HG03457 (cell line): Measurements from ENCODE around the gene CEACAM5.

Source experiments
- ATAC-seq: cut with Tn5 transposase; IDR thresholded peaks from one replicate; pipeline ENCODE4 v1.9.1; 2021; ENCODE audit warnings: moderate number of reproducible peaks; ENCODE audit not compliant: unreplicated experiment

The CEACAM5 gene

DNA sequence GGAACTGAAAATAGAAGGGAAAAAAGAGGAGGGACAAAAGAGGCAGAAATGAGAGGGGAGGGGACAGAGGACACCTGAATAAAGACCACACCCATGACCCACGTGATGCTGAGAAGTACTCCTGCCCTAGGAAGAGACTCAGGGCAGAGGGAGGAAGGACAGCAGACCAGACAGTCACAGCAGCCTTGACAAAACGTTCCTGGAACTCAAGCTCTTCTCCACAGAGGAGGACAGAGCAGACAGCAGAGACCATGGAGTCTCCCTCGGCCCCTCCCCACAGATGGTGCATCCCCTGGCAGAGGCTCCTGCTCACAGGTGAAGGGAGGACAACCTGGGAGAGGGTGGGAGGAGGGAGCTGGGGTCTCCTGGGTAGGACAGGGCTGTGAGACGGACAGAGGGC, at the start of gene CEACAM5:
TSS of gene CEACAM5 (plus strand) at position 146 of the 400 bp plus-strand sequence. CDS start at position 252, 106 bp downstream.
- ATAC-seq = no peak

- ATAC-seq = no peak
Measured at GRCh38 chr19:41666075-41666474, 42.4 kb upstream of the CEACAM5 start.

- no peak for ATAC-seq
Measured at GRCh38 chr19:41668315-41668714, 40.1 kb upstream of the CEACAM5 start.

DNA sequence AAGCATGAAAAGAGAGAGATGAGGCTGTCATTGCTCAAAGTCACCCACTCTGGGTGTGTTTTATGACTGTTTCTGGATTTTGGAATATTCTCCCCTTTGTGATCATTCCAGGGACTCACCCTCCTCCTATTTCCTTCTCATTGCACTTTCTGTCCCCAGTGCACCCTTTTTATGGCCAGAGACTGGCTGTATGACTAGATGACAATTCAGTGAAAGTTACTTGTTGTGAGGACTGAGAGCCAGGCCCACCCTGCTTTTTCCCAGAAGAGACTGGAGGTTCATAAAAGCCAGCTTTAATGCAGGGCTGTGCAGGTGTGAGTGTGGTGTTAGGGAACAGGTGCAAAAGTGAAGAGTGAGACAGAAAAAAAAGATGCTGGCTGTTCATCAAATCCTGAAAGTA, 37.7 kb upstream of the CEACAM5 start:
- ATAC-seq = no peak

- no peak for ATAC-seq
Measured at GRCh38 chr19:41671486-41671885, 36.9 kb upstream of the CEACAM5 start.

DNA sequence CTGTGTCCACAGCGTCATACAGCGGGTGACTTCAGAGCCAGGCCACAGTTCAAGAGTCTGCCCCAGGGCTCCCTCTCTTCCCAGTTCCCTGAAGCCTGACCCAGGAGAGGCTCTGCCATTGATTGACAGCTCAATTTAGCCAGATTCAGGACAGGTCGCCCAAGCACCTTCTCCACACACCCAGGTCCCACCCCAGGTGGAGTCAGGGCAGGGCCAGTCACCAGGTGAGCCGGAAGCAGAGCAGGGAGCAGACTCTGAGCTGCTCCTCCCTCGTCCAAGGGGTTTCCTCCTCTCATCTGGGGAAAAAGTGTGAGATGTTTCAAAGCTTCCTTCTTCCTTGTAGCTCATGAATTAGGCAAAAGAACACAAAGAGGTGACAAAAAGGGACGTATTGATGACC, 26.0 kb upstream of the CEACAM5 start:
- no peak for ATAC-seq

DNA sequence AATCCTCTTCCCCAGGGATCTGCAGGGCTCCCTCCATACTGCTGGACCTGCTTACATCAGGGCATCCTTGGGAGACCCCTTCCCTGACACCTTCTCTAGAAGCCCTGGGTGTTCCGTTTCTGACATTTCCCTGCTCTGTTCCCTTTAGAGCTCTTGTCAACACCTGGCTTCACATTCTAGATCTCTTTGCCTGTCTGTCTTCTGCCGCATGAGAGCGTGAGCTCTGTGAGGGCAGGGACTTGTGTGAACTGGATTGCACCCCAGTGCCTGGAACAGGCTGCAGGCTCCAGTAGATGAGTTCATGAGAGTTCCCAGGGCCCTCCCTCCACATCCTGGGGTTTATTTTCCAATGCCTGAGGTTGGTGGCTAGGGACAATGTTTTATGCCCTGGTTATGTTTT, 21.0 kb upstream of the CEACAM5 start:
- no peak for ATAC-seq

DNA sequence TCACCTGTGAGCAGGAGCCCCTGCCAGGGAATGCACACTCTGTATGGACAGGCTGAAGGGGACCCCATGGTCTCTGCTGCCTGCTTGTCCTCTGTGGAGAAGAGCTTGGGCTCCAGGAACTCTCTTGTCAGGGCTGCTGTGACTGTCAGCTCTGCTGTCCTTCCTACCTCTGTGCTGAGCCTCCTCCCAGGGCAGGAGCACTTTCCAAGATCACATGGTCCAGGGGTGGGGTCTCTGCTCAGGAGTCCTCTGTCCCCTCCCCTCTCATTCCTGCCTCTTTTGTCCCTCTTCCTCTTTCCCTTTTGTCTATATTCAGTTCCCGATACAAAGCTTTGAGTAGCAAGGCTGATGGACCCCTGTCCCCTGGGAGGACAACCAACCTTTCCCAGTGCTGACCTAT, 20.3 kb upstream of the CEACAM5 start, which contains the start of gene CEACAM7:
TSS of gene CEACAM7 (minus strand) at position 173 of the 400 bp plus-strand sequence. CDS start at position 68, 105 bp downstream.
- no peak for ATAC-seq

- no peak for ATAC-seq
Measured at GRCh38 chr19:41688687-41689086, 19.7 kb upstream of the CEACAM5 start.

DNA sequence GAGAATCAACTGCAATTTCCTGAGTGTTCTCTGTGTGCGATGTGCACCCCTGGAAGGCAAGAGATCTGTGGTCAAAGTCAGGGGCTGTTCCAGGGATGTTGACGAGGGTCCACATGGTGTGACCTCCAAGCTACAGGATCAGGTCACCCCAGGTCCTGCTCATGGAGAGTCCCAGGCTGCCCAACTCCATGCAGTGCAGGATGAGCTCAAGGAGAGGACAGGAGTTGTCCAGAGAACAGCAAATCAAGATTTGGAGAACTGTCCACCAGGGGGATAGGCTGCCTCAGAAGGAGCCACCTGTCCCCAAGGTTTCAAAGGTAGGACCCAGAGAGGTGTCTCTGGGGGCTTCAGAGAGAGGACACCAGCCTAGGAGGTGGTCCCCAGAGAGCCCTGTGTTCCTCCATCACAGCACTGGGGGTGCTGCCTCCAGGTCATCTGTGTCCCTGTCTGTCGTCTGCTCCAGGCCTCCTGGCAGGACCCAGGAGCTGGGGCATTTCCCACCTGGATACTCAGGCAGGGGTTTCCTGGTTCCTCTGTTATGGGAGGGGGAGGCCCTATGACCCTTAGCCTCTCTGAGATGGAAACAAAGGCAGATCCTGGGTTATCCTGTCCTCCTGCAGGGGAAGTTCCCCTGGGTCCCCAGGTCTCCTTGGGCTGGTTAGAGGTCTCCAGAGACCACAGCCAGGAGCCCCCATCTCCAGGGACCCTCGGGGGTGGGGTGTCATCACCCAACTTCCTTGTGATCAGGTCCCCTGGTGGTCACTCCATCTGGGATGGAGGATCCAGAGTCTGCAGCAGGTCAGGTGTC, 18.2 kb upstream of the CEACAM5 start:
- ATAC-seq = no peak

GRCh38 chr19:41690801-41691065, 17.7 kb upstream of the CEACAM5 start:
- ATAC-seq = no peak

DNA sequence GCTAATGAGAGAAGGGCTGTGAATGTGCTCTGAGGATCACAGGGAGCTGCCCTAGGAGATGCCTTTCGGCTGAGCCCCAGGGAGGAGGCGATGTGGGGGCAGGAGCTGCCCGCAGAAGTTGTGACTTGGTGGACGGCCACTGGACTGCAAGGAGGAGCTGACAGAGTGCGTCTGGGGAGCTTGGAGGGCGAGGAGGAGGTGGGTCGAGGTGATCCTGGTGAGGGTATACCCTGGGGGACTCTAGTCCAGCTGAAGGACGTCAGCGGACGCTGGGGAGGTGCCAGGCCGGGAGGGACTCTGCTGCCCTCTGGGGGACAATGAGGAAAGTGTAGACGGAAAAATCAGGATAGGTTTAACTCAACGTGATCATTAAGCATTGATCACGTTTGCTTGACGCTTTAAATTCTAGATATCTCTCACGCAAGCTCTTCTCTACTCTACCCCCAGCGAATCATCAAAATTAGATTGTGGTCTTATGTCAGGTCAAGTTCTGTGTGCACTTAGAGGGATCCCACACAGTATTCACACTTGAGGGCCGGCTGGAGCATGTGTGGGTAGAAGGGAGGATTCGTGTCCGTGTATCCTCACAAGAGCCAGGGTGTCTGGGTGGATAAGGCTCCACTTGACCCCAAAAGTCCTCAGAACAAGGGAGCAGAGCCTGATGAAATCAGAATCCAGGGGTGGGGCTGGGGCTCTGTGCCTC, 17.0 kb upstream of the CEACAM5 start:
- no peak for ATAC-seq

GRCh38 chr19:41694196-41694595, 14.2 kb upstream of the CEACAM5 start:
- ATAC-seq = no peak

DNA sequence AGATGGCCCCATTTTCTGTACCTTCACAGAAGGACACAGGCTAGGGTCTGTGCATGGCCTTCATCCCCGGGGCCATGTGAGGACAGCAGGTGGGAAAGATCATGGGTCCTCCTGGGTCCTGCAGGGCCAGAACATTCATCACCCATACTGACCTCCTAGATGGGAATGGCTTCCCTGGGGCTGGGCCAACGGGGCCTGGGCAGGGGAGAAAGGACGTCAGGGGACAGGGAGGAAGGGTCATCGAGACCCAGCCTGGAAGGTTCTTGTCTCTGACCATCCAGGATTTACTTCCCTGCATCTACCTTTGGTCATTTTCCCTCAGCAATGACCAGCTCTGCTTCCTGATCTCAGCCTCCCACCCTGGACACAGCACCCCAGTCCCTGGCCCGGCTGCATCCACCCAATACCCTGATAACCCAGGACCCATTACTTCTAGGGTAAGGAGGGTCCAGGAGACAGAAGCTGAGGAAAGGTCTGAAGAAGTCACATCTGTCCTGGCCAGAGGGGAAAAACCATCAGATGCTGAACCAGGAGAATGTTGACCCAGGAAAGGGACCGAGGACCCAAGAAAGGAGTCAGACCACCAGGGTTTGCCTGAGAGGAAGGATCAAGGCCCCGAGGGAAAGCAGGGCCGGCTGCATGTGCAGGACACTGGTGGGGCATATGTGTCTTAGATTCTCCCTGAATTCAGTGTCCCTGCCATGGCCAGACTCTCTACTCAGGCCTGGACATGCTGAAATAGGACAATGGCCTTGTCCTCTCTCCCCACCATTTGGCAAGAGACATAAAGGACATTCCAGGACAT, 13.4 kb upstream of the CEACAM5 start:
- ATAC-seq = no peak

DNA sequence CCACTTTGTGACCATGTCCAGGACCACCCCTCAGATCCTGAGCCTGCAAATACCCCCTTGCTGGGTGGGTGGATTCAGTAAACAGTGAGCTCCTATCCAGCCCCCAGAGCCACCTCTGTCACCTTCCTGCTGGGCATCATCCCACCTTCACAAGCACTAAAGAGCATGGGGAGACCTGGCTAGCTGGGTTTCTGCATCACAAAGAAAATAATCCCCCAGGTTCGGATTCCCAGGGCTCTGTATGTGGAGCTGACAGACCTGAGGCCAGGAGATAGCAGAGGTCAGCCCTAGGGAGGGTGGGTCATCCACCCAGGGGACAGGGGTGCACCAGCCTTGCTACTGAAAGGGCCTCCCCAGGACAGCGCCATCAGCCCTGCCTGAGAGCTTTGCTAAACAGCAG, 12.7 kb upstream of the CEACAM5 start:
- no peak for ATAC-seq

- ATAC-seq = no peak
Measured at GRCh38 chr19:41696402-41697197, 11.8 kb upstream of the CEACAM5 start.

DNA sequence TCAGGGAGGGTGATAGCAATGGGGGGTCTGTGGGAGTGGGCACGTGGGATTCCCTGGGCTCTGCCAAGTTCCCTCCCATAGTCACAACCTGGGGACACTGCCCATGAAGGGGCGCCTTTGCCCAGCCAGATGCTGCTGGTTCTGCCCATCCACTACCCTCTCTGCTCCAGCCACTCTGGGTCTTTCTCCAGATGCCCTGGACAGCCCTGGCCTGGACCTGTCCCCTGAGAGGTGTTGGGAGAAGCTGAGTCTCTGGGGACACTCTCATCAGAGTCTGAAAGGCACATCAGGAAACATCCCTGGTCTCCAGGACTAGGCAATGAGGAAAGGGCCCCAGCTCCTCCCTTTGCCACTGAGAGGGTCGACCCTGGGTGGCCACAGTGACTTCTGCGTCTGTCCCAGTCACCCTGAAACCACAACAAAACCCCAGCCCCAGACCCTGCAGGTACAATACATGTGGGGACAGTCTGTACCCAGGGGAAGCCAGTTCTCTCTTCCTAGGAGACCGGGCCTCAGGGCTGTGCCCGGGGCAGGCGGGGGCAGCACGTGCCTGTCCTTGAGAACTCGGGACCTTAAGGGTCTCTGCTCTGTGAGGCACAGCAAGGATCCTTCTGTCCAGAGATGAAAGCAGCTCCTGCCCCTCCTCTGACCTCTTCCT, 11.1 kb upstream of the CEACAM5 start:
- no peak for ATAC-seq

DNA sequence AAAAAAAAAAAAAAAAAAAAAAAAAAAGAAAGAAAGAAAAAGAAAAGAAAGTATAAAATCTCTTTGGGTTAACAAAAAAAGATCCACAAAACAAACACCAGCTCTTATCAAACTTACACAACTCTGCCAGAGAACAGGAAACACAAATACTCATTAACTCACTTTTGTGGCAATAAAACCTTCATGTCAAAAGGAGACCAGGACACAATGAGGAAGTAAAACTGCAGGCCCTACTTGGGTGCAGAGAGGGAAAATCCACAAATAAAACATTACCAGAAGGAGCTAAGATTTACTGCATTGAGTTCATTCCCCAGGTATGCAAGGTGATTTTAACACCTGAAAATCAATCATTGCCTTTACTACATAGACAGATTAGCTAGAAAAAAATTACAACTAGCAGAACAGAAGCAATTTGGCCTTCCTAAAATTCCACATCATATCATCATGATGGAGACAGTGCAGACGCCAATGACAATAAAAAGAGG, 9.6 kb upstream of the CEACAM5 start:
- no peak for ATAC-seq

GRCh38 chr19:41699231-41699967, 9.0 kb upstream of the CEACAM5 start:
- ATAC-seq = no peak

- ATAC-seq = no peak
Measured at GRCh38 chr19:41699968-41700323, 8.5 kb upstream of the CEACAM5 start.
